ENCODE data around the gene NOS1. TPM values are rescaled to one million over a fixed set of nuclear protein-coding genes. Genes with fewer than 3 reads are reported as not detected.

The NOS1 gene
- total RNA-seq, 1 donor from 2014 or later, result 0.07 TPM

GRCh38 chr12:117190210-117190781 lies 171.1 kb downstream of the NOS1 start, which contains the start of gene FBXO21:
Gene FBXO21, minus strand, starts transcription at chr12:117190470. Its CDS starts 14 bp downstream, at chr12:117190456.
- Mint-ChIP-seq H3K9me3 (no peaks in the 10 kb centered on the region), H3K36me3 (ENCODE audit: low read depth) (peaks cover 9% of the 10 kb centered on the region), H3K27ac (ENCODE audit: unreplicated experiment) (peak within 1 kb of the TSS; percentile 3), H3K27me3 (ENCODE audit: low read depth) (peaks cover 10% of the 10 kb centered on the region), H3K4me3 (peak within 1 kb of the TSS; percentile 88), H3K4me1 (peaks cover 24% of the 10 kb centered on the region)
- no peak for TF ChIP-seq CTCF (conservative IDR thresholded peaks at IDR 0.05)
- peak; percentile 91 for DNase-seq (ENCODE audit: low read depth, low spot score)

- peaks cover 24% of the 10 kb centered on the region for H3K4me1 Mint-ChIP-seq
- H3K27me3 Mint-ChIP-seq (ENCODE audit: low read depth), result peaks cover 10% of the 10 kb centered on the region
- peak overlapping the region; percentile 3 for H3K27ac Mint-ChIP-seq (ENCODE audit: unreplicated experiment)
- TF ChIP-seq CTCF (conservative IDR thresholded peaks at IDR 0.05), result no peak
- DNase-seq (ENCODE audit: low read depth, low spot score), result peak; percentile 19
- H3K9me3 Mint-ChIP-seq, result no peaks in the 10 kb centered on the region
- peak overlapping the region; percentile 88 for H3K4me3 Mint-ChIP-seq
- peaks cover 14% of the 10 kb centered on the region for H3K36me3 Mint-ChIP-seq (ENCODE audit: low read depth)
Measured at GRCh38 chr12:117189725-117190209, 171.7 kb downstream of the NOS1 start.

GRCh38 chr12:117188961-117189724 lies 172.3 kb downstream of the NOS1 start:
- peaks cover 10% of the 10 kb centered on the region for H3K27me3 Mint-ChIP-seq (ENCODE audit: low read depth)
- H3K27ac Mint-ChIP-seq (ENCODE audit: unreplicated experiment), result peak overlapping the region; percentile 3
- no peak for DNase-seq (ENCODE audit: low read depth, low spot score)
- H3K4me3 Mint-ChIP-seq, result peak overlapping the region; percentile 88
- H3K9me3 Mint-ChIP-seq, result no peaks in the 10 kb centered on the region
- no peak for TF ChIP-seq CTCF (conservative IDR thresholded peaks at IDR 0.05)
- peaks cover 18% of the 10 kb centered on the region for H3K36me3 Mint-ChIP-seq (ENCODE audit: low read depth)
- peaks cover 24% of the 10 kb centered on the region for H3K4me1 Mint-ChIP-seq

GRCh38 chr12:117188121-117188665 lies 173.2 kb downstream of the NOS1 start:
- H3K27ac Mint-ChIP-seq (ENCODE audit: unreplicated experiment), result no peak overlapping the region
- peaks cover 24% of the 10 kb centered on the region for H3K36me3 Mint-ChIP-seq (ENCODE audit: low read depth)
- no peaks in the 10 kb centered on the region for H3K9me3 Mint-ChIP-seq
- H3K4me3 Mint-ChIP-seq, result peak overlapping the region; percentile 88
- DNase-seq (ENCODE audit: low read depth, low spot score), result no peak
- peaks cover 4% of the 10 kb centered on the region for H3K27me3 Mint-ChIP-seq (ENCODE audit: low read depth)
- H3K4me1 Mint-ChIP-seq, result peaks cover 24% of the 10 kb centered on the region
- no peak for TF ChIP-seq CTCF (conservative IDR thresholded peaks at IDR 0.05)

- no peak for DNase-seq (ENCODE audit: low read depth, low spot score)
- H3K4me3 Mint-ChIP-seq, result peak overlapping the region; percentile 5
- H3K27ac Mint-ChIP-seq (ENCODE audit: unreplicated experiment), result no peak overlapping the region
- H3K9me3 Mint-ChIP-seq, result no peaks in the 10 kb centered on the region
- TF ChIP-seq CTCF (conservative IDR thresholded peaks at IDR 0.05), result no peak
- H3K4me1 Mint-ChIP-seq, result peaks cover 24% of the 10 kb centered on the region
- peaks cover 24% of the 10 kb centered on the region for H3K36me3 Mint-ChIP-seq (ENCODE audit: low read depth)
- peaks cover 4% of the 10 kb centered on the region for H3K27me3 Mint-ChIP-seq (ENCODE audit: low read depth)
Measured at GRCh38 chr12:117187421-117187820, 174.0 kb downstream of the NOS1 start.
